ENCODE measurements around the gene FBRSL1. TPM values are rescaled to one million over a fixed set of nuclear protein-coding genes. Genes with fewer than 3 reads are reported as not detected.
A peak's percentile ranks its signal among the peaks of the same experiment; 100 is the strongest.
"Not testable (repeated sequence)": the region's sequence is repeated elsewhere in the genome, so short reads cannot be mapped to it uniquely, and the experiment has no call there.

FBRSL1 gene
- total RNA-seq (10 to 100 TPM in 2 of 4 donors, 1 to 10 TPM in 2; 3.9 to 14.7 (median 7.7) TPM), polyA plus RNA-seq (10 to 100 TPM in 2 of 3 donors, 1 to 10 TPM in 1; 8.4 to 37.0 (median 10.6) TPM)

DNA sequence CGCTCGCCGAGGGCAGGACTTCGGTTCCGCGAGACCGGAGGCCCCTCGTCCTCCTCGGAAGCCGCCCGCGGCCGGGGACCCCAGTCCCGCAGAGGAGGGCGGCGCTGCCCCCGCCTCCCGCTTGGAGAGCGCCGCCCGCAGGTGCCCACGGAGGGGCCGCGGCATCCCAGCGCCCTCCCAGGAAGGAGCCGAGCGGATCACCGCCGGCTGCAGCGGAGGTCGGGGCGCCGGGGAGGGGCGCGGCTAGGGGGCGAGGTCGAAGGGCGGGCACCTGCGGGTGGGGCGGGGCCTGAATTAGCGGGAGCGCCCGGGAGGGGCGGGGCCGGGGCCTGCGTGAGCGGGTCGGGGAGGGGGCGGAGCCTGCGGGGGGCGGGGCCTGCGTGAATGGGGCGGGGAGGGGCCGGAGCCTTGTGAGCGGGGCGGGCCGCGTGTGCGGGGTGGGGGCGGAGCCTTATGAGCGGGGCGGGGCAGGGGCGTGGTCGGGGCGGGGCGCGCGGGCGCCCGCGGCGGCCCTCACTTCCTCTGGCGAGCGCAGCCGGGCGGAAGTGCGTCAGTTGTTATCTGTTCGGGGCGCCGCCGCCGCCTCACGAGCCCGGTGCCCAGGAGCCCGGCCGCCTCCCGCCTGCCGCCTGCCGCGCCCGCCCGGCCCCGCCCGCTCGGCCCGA is at the start of gene FBRSL1:
Gene FBRSL1, plus strand, starts transcription at position 550 of the 665 bp plus-strand sequence.
- peaks cover 0 to 49% (median 46%) of the 10 kb centered on the region in 4 donors for H3K4me1 ChIP-seq
- DNase-seq, result peak; percentile 94
- peak within 1 kb of the TSS; percentile 60 to 76 (median 75) for H3K27ac ChIP-seq
- H3K27me3 ChIP-seq, result no peaks in the 10 kb centered on the region
- intact Hi-C loops (cut with DNase I), result loop anchor here (10.0 kb wide), 1 partner anchor 345 kb away; the partner anchor contains the start of genes DDX51 and NOC4L
- 1% methylated on average over 96 of the region's 96 CpGs for WGBS, 2 donors
- peak within 1 kb of the TSS; percentile 44 to 96 (median 74) for H3K4me3 ChIP-seq
- no peak for TF ChIP-seq EP300 (IDR thresholded peaks at IDR 0.05)
- TF ChIP-seq POLR2AphosphoS5 (IDR thresholded peaks at IDR 0.05), result peak; percentile 74 to 85 (median 85)
- no peak for TF ChIP-seq POLR2A (IDR thresholded peaks at IDR 0.05)
- no peaks in the 10 kb centered on the region for H3K36me3 ChIP-seq
- no peaks in the 10 kb centered on the region for H3K9me3 ChIP-seq

DNA sequence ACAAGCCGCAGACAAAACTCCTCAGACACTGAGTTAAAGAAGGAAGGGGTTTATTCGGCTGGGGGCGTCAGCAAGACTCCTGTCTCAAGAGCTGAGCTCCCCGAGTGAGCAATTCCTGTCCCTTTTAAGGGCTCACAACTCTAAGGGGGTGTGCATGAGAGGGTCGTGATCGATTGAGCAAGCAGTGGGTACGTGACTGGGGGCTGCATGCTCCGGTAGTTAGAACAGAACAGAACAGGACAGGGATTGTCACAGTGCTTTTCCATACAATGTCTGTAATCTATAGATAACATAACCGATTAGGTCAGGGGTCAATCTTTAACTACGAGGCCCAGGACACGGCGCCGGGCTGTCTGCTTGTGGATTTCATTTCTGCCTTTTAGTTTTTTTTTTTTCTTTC is 49.5 kb upstream of the FBRSL1 start:
- H3K27me3 ChIP-seq, result peaks cover 0 to 17% (median 4%) of the 10 kb centered on the region in 3 donors
- WGBS, 2 donors, result 54 to 75% methylated on average over 13 of the region's 13 CpGs
- H3K36me3 ChIP-seq; H3K4me1 ChIP-seq; intact Hi-C loops (cut with DNase I); H3K9me3 ChIP-seq; H3K4me3 ChIP-seq; H3K27ac ChIP-seq; DNase-seq: not testable (repeated sequence)

DNA sequence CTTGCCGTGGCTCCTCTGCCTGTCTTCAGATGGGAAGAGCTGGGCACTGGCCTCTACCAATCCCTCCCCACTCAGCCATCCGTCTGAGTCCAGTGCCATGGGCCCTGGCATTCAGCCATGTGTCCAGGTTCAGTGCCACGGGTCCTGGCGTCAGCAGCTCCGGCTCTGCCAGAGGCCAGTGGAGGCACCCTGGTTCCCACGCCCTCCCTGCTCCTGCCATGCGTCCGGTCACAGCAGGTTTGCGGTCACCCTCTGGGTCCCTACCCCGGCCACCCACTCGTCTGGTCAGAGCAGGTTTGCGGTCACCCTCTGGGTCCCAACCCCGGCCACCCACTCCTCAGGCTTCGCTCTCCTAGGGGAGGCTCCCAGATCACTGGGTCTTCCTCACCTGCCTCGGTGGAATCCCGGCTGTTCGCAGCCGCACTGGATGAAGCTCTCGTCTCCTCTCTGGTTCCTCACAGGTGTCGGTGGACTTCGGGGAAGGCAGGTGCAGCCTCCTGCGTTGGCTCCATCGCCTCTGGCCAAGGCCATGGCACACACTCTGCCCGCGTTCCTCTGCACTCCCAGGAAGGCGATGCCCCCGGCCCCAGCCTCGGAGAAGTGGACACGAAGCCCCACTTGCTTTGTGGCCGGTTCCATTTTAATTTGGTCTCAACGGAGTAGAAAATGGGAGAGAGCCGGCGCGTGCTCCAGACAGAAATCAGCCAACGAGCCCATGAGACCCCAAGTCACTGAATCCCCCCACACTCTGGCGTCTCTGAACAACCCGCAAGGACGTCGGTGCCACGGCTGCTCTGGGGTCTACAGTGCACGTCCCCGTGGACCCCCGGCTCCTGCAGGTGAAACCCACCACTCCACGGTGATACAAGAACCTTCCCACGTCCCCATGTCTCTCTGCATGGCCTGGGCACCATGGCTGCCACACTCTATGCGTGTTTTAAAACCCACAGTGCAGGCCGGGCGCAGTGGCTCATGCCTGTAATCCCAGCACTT is 47.8 kb upstream of the FBRSL1 start:
- Histone ChIP-seq H3K36me3 (no peaks in the 10 kb centered on the region), H3K4me3 (no peak overlapping the region), H3K27me3 (peaks cover 0 to 10% (median 7%) of the 10 kb centered on the region in 3 donors), H3K9me3 (no peaks in the 10 kb centered on the region), H3K27ac (no peak overlapping the region), H3K4me1 (peaks cover 0 to 4% (median 0%) of the 10 kb centered on the region in 4 donors)
- TF ChIP-seq POLR2AphosphoS5 (IDR thresholded peaks at IDR 0.05) (no peak), POLR2A (IDR thresholded peaks at IDR 0.05) (no peak), EP300 (IDR thresholded peaks at IDR 0.05) (no peak)
- TF ChIP-seq, protein P1, sequence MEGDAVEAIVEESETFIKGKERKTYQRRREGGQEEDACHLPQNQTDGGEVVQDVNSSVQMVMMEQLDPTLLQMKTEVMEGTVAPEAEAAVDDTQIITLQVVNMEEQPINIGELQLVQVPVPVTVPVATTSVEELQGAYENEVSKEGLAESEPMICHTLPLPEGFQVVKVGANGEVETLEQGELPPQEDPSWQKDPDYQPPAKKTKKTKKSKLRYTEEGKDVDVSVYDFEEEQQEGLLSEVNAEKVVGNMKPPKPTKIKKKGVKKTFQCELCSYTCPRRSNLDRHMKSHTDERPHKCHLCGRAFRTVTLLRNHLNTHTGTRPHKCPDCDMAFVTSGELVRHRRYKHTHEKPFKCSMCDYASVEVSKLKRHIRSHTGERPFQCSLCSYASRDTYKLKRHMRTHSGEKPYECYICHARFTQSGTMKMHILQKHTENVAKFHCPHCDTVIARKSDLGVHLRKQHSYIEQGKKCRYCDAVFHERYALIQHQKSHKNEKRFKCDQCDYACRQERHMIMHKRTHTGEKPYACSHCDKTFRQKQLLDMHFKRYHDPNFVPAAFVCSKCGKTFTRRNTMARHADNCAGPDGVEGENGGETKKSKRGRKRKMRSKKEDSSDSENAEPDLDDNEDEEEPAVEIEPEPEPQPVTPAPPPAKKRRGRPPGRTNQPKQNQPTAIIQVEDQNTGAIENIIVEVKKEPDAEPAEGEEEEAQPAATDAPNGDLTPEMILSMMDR (IDR thresholded peaks at IDR 0.05), result no peak
- WGBS, 2 donors, result 87 to 94% methylated on average over 48 of the region's 48 CpGs
- no peak for DNase-seq
- intact Hi-C loops (cut with DNase I), result no loop called here

DNA sequence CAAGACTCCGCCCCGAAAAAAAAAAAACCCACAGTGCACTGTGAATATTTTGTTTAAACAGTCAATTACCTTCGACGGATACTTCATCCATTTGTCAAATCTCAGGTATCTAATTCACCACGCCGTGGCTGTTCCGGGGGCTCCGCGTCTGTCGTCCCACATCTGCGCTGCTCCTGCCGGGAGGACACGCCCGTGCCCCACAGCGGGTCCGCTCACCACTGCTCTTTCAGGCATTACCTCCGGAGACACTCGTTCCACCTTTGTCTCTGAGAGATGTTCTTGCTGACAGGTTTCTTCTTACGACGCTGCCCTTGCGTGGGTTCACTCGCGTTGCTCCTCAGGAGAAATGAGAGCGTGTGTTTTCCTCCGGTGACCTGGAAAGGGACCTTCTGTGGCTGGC is 46.9 kb upstream of the FBRSL1 start:
- H3K36me3 ChIP-seq, result no peaks in the 10 kb centered on the region
- no peak overlapping the region for H3K27ac ChIP-seq
- H3K4me1 ChIP-seq, result no peaks in the 10 kb centered on the region
- peaks cover 0 to 7% (median 3%) of the 10 kb centered on the region in 3 donors for H3K27me3 ChIP-seq
- 92 to 96% methylated on average over 25 of the region's 25 CpGs for WGBS, 2 donors
- DNase-seq, result no peak
- intact Hi-C loops (cut with DNase I), result no loop called here
- TF ChIP-seq EP300 (IDR thresholded peaks at IDR 0.05), result no peak
- no peak for TF ChIP-seq POLR2AphosphoS5 (IDR thresholded peaks at IDR 0.05)
- no peak for TF ChIP-seq POLR2A (IDR thresholded peaks at IDR 0.05)
- TF ChIP-seq, protein P1 (IDR thresholded peaks at IDR 0.05), result no peak
- no peaks in the 10 kb centered on the region for H3K9me3 ChIP-seq
- H3K4me3 ChIP-seq, result no peak overlapping the region

DNA sequence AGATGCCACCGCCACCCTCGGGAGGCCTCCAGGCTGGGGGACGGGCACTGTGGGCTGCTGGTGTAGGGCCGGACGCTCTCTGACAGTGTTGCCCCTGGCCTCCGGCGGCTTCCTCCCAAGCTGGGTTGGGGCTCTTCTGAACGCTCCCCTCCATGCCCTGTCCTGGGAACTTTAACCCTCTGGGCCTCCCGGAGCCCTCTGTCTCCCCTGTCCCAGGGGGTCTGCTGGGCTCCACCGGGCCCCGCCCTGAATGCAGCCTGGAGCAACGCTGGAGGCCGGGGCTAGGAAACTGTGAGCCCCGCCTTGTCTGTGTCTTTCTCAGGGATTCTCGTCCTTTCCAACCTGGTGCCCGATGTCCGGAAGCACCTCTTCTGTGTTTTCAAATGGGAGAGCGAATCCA is 45.7 kb upstream of the FBRSL1 start:
- H3K4me3 ChIP-seq, result no peak overlapping the region
- whole genome bisulfite sequencing, 2 donors, result 73 to 79% methylated on average over 18 of the region's 18 CpGs
- no peaks in the 10 kb centered on the region for H3K4me1 ChIP-seq
- H3K9me3 ChIP-seq, result no peaks in the 10 kb centered on the region
- peaks cover 0 to 7% (median 0%) of the 10 kb centered on the region in 3 donors for H3K27me3 ChIP-seq
- intact Hi-C loops (cut with DNase I), result no loop called here
- no peak for TF ChIP-seq POLR2AphosphoS5 (IDR thresholded peaks at IDR 0.05)
- TF ChIP-seq POLR2A (IDR thresholded peaks at IDR 0.05), result no peak
- TF ChIP-seq EP300 (IDR thresholded peaks at IDR 0.05), result no peak
- TF ChIP-seq, protein P1 (IDR thresholded peaks at IDR 0.05), result no peak
- no peak for DNase-seq
- H3K36me3 ChIP-seq, result no peaks in the 10 kb centered on the region
- no peak overlapping the region for H3K27ac ChIP-seq

Data from sigmoid colon (tissue), 7 donors.